ENCODE results near the gene DISP1. TPM values are rescaled to one million over a fixed set of nuclear protein-coding genes. Genes with fewer than 3 reads are reported as not detected.

DISP1 gene
- total RNA-seq, 1 donor from 2014 or later, result 1.8 TPM

DNA sequence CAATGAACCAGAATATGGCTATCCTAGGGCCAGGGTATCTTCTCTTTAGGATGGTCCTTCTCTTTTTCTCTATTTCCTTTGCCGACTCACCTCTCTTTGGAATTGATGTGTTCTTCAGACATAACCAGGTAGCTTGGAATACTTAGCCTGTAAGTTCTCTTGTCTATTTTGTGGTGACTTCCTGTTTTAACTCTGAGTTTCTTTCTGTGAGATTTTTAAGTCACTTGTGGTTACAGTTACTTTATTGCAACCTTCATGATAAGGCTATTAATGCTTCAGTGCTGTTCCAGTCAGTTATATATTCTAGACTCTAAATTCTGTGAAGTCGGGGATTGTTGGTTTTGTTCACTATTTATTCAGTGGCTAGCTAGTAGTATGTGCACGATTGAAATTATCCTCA lies 46.2 kb downstream of the DISP1 start:
- intact Hi-C loops (cut with micrococcal nuclease), result no loop called here

Other genes starting within 250 kb of the DISP1 start
- gene TAF1A, start 225.1 kb upstream of the DISP1 start, total RNA-seq, result 10.6 and 10.8 TPM in 2 replicates
- 51.6 and 52.6 TPM in 2 replicates for gene MIA3, start 196.9 kb upstream of the DISP1 start, total RNA-seq
- gene AIDA, start 102.5 kb upstream of the DISP1 start, total RNA-seq, result 66.1 and 66.7 TPM in 2 replicates
- gene BROX, start 102.5 kb upstream of the DISP1 start, total RNA-seq, result 50.6 and 52.7 TPM in 2 replicates
- gene FAM177B, start 77.8 kb upstream of the DISP1 start, total RNA-seq, result not detected in 2 replicates

All from T-helper 2 cell treated with Interferon-gamma antibody and Interleukin-4, amounts not matched to agents 100 ng/mL and 5 ng/mL, for 36 hours (primary cell).